LNCAP (cell line): ENCODE data around the gene MFN2.

Source experiments
- CTCF ChIP-seq: fragments of 450-650 bp; IDR thresholded peaks from 2 replicates; pipeline ENCODE4 v1.5.1; 2017; ENCODE audit warnings: mild to moderate bottlenecking

The MFN2 gene

GRCh38 chr1:12034381-12034801 lies 54.1 kb downstream of the MFN2 start:
- no peak for TF ChIP-seq CTCF

GRCh38 chr1:12035312-12035711 lies 55.1 kb downstream of the MFN2 start:
- TF ChIP-seq CTCF: no peak

- no peak for TF ChIP-seq CTCF
Measured at GRCh38 chr1:12037486-12038355, 57.5 kb downstream of the MFN2 start.

GRCh38 chr1:12038356-12039163 lies 58.3 kb downstream of the MFN2 start:
- no peak for TF ChIP-seq CTCF

GRCh38 chr1:12039164-12039525 lies 58.9 kb downstream of the MFN2 start:
- no peak for TF ChIP-seq CTCF

- no peak for TF ChIP-seq CTCF
Measured at GRCh38 chr1:12040457-12041051, 60.3 kb downstream of the MFN2 start.

GRCh38 chr1:12046749-12047119 lies 66.5 kb downstream of the MFN2 start:
- TF ChIP-seq CTCF: no peak
